Hepatocyte (in vitro differentiated cells): ENCODE data around the gene ERVFRD-1. TPM values are rescaled to one million over a fixed set of nuclear protein-coding genes. Genes with fewer than 3 reads are reported as not detected.

ENCODE experiments used
- DNase-seq: peaks from one replicate; pipeline ENCODE4 v3.0.0-alpha.2; 2016; ENCODE audit warnings: low spot score
- H2AFZ ChIP-seq: fragments of 200-600 bp; sonication (generic); 2 replicates; pipeline ENCODE4 v1.6.0; 2016; ENCODE audit warnings: antibody characterized with exemption, mild to moderate bottlenecking
- H3K27ac ChIP-seq: fragments of 200-600 bp; sonication (generic); 2 replicates; pipeline ENCODE4 v1.5.1; 2016; ENCODE audit warnings: mild to moderate bottlenecking
- H3K27me3 ChIP-seq: fragments of 200-600 bp; sonication (generic); 2 replicates; pipeline ENCODE4 v1.6.1; 2016
- H3K36me3 ChIP-seq: fragments of 200-600 bp; sonication (generic); replicated peaks from 2 replicates; pipeline ENCODE4 v1.5.1; 2016; ENCODE audit warnings: low read depth; ENCODE audit not compliant: insufficient read depth
- H3K4me1 ChIP-seq: fragments of 200-600 bp; sonication (generic); 2 replicates; pipeline ENCODE4 v1.5.1; 2016; ENCODE audit warnings: mild to moderate bottlenecking, moderate library complexity; ENCODE audit not compliant: insufficient read depth
- H3K4me2 ChIP-seq: fragments of 200-600 bp; sonication (generic); 2 replicates; pipeline ENCODE4 v1.6.0; 2016
- H3K4me3 ChIP-seq: fragments of 200-600 bp; sonication (generic); 2 replicates; pipeline ENCODE4 v1.5.1; 2016; ENCODE audit warnings: mild to moderate bottlenecking
- H3K79me2 ChIP-seq: fragments of 200-600 bp; sonication (generic); 2 replicates; pipeline ENCODE4 v1.6.0; 2017; ENCODE audit warnings: mild to moderate bottlenecking
- H3K9me2 ChIP-seq: fragments of 200-600 bp; sonication (generic); replicated peaks from 2 replicates; pipeline ENCODE4 v1.6.0; 2017; ENCODE audit warnings: mild to moderate bottlenecking; ENCODE audit not compliant: insufficient read depth
- H3K9me3 ChIP-seq: fragments of 200-600 bp; sonication (generic); 2 replicates; pipeline ENCODE4 v1.5.1; 2016; ENCODE audit warnings: low read depth, mild to moderate bottlenecking
- H4K20me1 ChIP-seq: fragments of 200-600 bp; sonication (generic); 2 replicates; pipeline ENCODE4 v1.6.0; 2016; ENCODE audit warnings: mild to moderate bottlenecking; ENCODE audit not compliant: insufficient read depth, poor library complexity, severe bottlenecking
- CTCF ChIP-seq: fragments of 200-600 bp; sonication (generic); IDR thresholded peaks from 2 replicates; pipeline ENCODE4 v1.5.1; 2016; ENCODE audit warnings: antibody characterized with exemption, mild to moderate bottlenecking; ENCODE audit not compliant: poor library complexity
- EZH2 ChIP-seq: fragments of 200-600 bp; sonication (generic); IDR thresholded peaks from 2 replicates; pipeline ENCODE4 v1.6.1; 2016; ENCODE audit warnings: antibody characterized with exemption, mild to moderate bottlenecking, borderline replicate concordance
- EZH2phosphoT487 ChIP-seq: fragments of 200-600 bp; sonication (generic); IDR thresholded peaks from one replicate; pipeline ENCODE4 v1.6.1; 2018; ENCODE audit warnings: antibody characterized with exemption, mild to moderate bottlenecking, low read depth, moderate library complexity; ENCODE audit not compliant: unreplicated experiment, severe bottlenecking
- WGBS: methylation state at CpG from one replicate; pipeline ENCODE4 v1.1.6; 2016; ENCODE audit warnings: low lambda C conversion rate; ENCODE audit errors: missing lambda C conversion rate; 5-methylcytosine and 5-hydroxymethylcytosine counted together
- polyA plus RNA-seq: library from polyadenylated mRNA; unstranded; fragments of >200 nt; fragmentation: Nextera tagmentation; extraction: Ambion mirVana; gene quantifications from 2 replicates; pipeline ENCODE4 v1.2.1, GENCODE V29; 2016
- total RNA-seq: library from RNA; depleted of rRNA; stranded (reverse); fragments of >200 nt; gene quantifications from 2 replicates; pipeline ENCODE4 v1.2.3, GENCODE V29; 2014

The ERVFRD-1 gene
- total and polyA plus RNA-seq, 2 experiments from 2014 or later = 2.2 to 4.9 TPM

DNA sequence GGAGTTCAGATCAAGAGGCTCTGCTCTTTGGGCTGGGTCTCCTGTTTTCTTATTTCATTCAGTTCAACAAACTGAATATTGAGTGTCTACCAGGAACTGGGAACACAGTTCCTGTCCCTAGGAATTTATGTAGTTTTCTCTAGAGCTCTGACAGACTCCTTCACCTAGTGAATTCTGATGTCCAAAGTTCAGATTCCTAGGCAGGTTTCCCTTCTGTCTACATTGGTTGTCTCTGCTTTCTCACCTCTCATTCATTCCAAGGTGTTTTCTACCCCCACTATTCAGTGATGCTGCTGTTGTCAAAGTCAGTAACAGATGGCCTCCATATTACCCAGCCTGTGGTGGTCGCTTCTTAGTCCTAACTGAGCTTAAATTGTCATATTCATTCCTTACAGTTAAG, 13.5 kb downstream of the ERVFRD-1 start:
- Histone ChIP-seq H3K27me3 (no peaks in the 10 kb centered on the region), H3K4me3 (no peak overlapping the region), H3K4me2 (peak overlapping the region; percentile 44), H3K79me2 (peaks cover 77% of the 10 kb centered on the region), H4K20me1 (peaks cover 4% of the 10 kb centered on the region), H2AFZ (no peak overlapping the region), H3K27ac (peak overlapping the region; percentile 74), H3K9me3 (no peaks in the 10 kb centered on the region), H3K36me3 (no peaks in the 10 kb centered on the region), H3K9me2 (no peaks in the 10 kb centered on the region), H3K4me1 (peaks cover 15% of the 10 kb centered on the region)
- 93% methylated on average over 1 of the region's 1 CpG for WGBS
- DNase-seq = peak; percentile 38
- TF ChIP-seq EZH2 (no peak), EZH2phosphoT487 (no peak), CTCF (no peak)

GRCh38 chr6:11097476-11097875, 14.0 kb downstream of the ERVFRD-1 start:
- peaks cover 15% of the 10 kb centered on the region for H3K4me1 ChIP-seq
- peaks cover 71% of the 10 kb centered on the region for H3K79me2 ChIP-seq
- WGBS = 93% methylated on average over 8 of the region's 8 CpGs
- H3K4me3 ChIP-seq = no peak overlapping the region
- H2AFZ ChIP-seq = no peak overlapping the region
- no peak for TF ChIP-seq EZH2
- no peak for TF ChIP-seq EZH2phosphoT487
- TF ChIP-seq CTCF = no peak
- peak overlapping the region; percentile 74 for H3K27ac ChIP-seq
- H3K27me3 ChIP-seq = no peaks in the 10 kb centered on the region
- peaks cover 2% of the 10 kb centered on the region for H4K20me1 ChIP-seq
- no peaks in the 10 kb centered on the region for H3K9me2 ChIP-seq
- no peaks in the 10 kb centered on the region for H3K9me3 ChIP-seq
- H3K36me3 ChIP-seq = no peaks in the 10 kb centered on the region
- H3K4me2 ChIP-seq = peak overlapping the region; percentile 44
- DNase-seq = no peak

- Histone ChIP-seq H3K27me3 (no peaks in the 10 kb centered on the region), H3K9me3 (no peaks in the 10 kb centered on the region), H3K4me1 (peaks cover 15% of the 10 kb centered on the region), H3K9me2 (no peaks in the 10 kb centered on the region), H3K4me3 (no peak overlapping the region), H3K36me3 (no peaks in the 10 kb centered on the region), H2AFZ (no peak overlapping the region), H3K79me2 (peaks cover 58% of the 10 kb centered on the region), H3K27ac (peak overlapping the region; percentile 24), H3K4me2 (peak overlapping the region; percentile 78), H4K20me1 (no peaks in the 10 kb centered on the region)
- DNase-seq = peak; percentile 66
- TF ChIP-seq CTCF (no peak), EZH2phosphoT487 (no peak), EZH2 (no peak)
- WGBS = 61% methylated on average over 4 of the region's 4 CpGs
These were observed 15.4 kb downstream of the ERVFRD-1 start for GRCh38 chr6:11096109-11096508.

DNA sequence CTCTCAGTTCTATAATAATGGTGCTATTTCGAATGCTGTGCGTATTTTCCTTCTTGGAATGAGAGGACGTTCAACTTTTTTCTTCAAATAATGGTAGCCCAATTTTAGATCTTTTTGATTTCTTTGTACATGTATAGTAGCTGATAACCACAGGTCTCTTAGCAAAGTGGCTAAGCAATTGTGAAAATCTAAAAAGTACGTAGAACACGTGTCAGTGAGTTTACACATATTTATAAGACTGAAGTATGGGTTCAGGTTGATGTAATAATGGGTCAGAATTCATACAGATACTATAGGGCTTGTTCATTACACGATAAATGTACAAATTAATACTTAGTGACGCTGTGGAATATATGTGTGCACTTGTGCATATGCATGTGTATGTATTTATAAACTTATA, 16.6 kb downstream of the ERVFRD-1 start:
- H3K4me2 ChIP-seq = peak overlapping the region; percentile 78
- peaks cover 15% of the 10 kb centered on the region for H3K4me1 ChIP-seq
- no peaks in the 10 kb centered on the region for H4K20me1 ChIP-seq
- peak overlapping the region; percentile 91 for H3K4me3 ChIP-seq
- H3K27me3 ChIP-seq = no peaks in the 10 kb centered on the region
- TF ChIP-seq EZH2phosphoT487 (no peak), CTCF (no peak), EZH2 (no peak)
- H3K27ac ChIP-seq = peak overlapping the region; percentile 98
- no peak for DNase-seq
- WGBS = 32% methylated on average over 7 of the region's 7 CpGs
- no peaks in the 10 kb centered on the region for H3K9me2 ChIP-seq
- no peaks in the 10 kb centered on the region for H3K36me3 ChIP-seq
- H3K9me3 ChIP-seq = no peaks in the 10 kb centered on the region
- peaks cover 46% of the 10 kb centered on the region for H3K79me2 ChIP-seq
- peak overlapping the region; percentile 96 for H2AFZ ChIP-seq
